Activated CD8-positive, alpha-beta T cell treated with anti-CD3 and anti-CD28 coated beads, Interleukin-2, amount 10 ng/mL, durations not matched to agents 7 days and 5 days (primary cell): ENCODE measurements around the gene HMMR. TPM values are rescaled to one million over a fixed set of nuclear protein-coding genes. Genes with fewer than 3 reads are reported as not detected.
"Not testable (repeated sequence)": the region's sequence is repeated elsewhere in the genome, so short reads cannot be mapped to it uniquely, and the experiment has no call there.

ENCODE experiments used
- ATAC-seq: fragments of 150-1000 bp; cut with Tn5 transposase; one replicate; pipeline ENCODE4 v1.10.0; 2021; ENCODE audit warnings: moderate library complexity
- CTCF ChIA-PET: fragments of 350-600 bp; sonication (Branson Sonifier 250); formaldehyde crosslinking; loops from one replicate; lab custom pipeline; 2021; ENCODE audit warnings: antibody characterized with exemption; lab: Charles Lee
- POLR2A ChIA-PET: fragments of 350-600 bp; sonication (Branson Sonifier 250); formaldehyde crosslinking; loops from one replicate; lab custom pipeline; 2021; ENCODE audit warnings: antibody characterized with exemption; lab: Charles Lee
- DNase-seq: peaks from one replicate; pipeline ENCODE4 v3.0.0-alpha.2; 2020
- H3K27ac Mint-ChIP-seq: one replicate; pipeline ENCODE4 v1.8.0; 2021; ENCODE audit warnings: mild to moderate bottlenecking, mixed read lengths
- H3K27me3 Mint-ChIP-seq: one replicate; pipeline ENCODE4 v1.8.0; 2021; ENCODE audit warnings: low read depth, mixed read lengths
- H3K36me3 Mint-ChIP-seq: one replicate; pipeline ENCODE4 v1.8.0; 2021; ENCODE audit warnings: low read depth, mixed read lengths
- H3K4me1 Mint-ChIP-seq: one replicate; pipeline ENCODE4 v1.8.0; 2021; ENCODE audit warnings: low read depth, mixed read lengths
- H3K4me3 Mint-ChIP-seq: one replicate; pipeline ENCODE4 v1.8.0; 2021; ENCODE audit warnings: mild to moderate bottlenecking, mixed read lengths
- H3K9me3 Mint-ChIP-seq: one replicate; pipeline ENCODE4 v1.8.0; 2022; ENCODE audit warnings: mixed read lengths; ENCODE audit not compliant: insufficient read depth
- total RNA-seq, 2 experiments: library from RNA; stranded (reverse); gene quantifications; one replicate each; pipeline ENCODE4 v1.2.3, GENCODE V29; 2021

Gene HMMR, protein sequence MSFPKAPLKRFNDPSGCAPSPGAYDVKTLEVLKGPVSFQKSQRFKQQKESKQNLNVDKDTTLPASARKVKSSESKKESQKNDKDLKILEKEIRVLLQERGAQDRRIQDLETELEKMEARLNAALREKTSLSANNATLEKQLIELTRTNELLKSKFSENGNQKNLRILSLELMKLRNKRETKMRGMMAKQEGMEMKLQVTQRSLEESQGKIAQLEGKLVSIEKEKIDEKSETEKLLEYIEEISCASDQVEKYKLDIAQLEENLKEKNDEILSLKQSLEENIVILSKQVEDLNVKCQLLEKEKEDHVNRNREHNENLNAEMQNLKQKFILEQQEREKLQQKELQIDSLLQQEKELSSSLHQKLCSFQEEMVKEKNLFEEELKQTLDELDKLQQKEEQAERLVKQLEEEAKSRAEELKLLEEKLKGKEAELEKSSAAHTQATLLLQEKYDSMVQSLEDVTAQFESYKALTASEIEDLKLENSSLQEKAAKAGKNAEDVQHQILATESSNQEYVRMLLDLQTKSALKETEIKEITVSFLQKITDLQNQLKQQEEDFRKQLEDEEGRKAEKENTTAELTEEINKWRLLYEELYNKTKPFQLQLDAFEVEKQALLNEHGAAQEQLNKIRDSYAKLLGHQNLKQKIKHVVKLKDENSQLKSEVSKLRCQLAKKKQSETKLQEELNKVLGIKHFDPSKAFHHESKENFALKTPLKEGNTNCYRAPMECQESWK
- 10 to 100 TPM; 85.8 to 87.7 TPM for total RNA-seq

DNA sequence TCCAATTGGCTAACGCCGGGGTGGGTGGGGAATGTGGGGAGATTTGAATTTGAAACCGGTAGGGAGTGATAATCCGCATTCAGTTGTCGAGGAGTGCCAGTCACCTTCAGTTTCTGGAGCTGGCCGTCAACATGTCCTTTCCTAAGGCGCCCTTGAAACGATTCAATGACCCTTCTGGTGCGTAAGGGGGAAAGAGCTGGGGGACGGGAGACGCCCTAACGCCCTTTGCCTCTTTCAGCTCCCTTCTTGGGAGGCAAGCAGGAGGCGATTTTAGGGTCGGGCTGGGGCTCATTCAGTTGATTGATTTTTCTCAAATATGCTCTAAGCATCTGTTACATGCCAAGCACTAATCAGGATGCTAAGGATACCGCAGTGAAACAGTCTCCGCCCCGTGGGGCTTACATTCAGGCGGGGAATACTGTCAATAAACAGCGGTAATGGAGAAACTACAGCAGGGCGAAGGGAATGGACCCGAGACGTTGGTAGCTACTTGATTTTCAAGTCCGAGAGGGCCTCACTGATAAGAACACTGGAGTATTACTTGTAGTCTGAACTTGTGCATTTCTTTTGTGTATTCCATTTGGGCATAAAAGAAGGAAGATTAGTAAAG lies at the start of gene HMMR:
Gene HMMR, plus strand, starts transcription at position 71 of the 610 bp plus-strand sequence. Its CDS starts 61 bp downstream, at position 132.
- H3K27me3 Mint-ChIP-seq = no peaks in the 10 kb centered on the region
- peaks cover 42% of the 10 kb centered on the region for H3K4me1 Mint-ChIP-seq
- H3K27ac Mint-ChIP-seq = peak within 1 kb of the TSS; percentile 100
- H3K9me3 Mint-ChIP-seq = no peaks in the 10 kb centered on the region
- peaks cover 47% of the 10 kb centered on the region for H3K36me3 Mint-ChIP-seq
- CTCF ChIA-PET = interaction anchor here (0.8 to 4.4 kb wide), 8 partner anchors 14 to 52 kb away, joined by 3 to 25 read pairs (median 12); partner anchors contain the start of genes CCNG1 and MAT2B
- DNase-seq (no peak), ATAC-seq (no peak)
- POLR2A ChIA-PET = interaction anchor here (1.0 to 7.9 kb wide), 13 partner anchors 8 to 55 kb away, joined by 3 to 185 read pairs (median 15); partner anchors contain the start of genes CCNG1 and MAT2B
- H3K4me3 Mint-ChIP-seq = peak within 1 kb of the TSS; percentile 96

DNA sequence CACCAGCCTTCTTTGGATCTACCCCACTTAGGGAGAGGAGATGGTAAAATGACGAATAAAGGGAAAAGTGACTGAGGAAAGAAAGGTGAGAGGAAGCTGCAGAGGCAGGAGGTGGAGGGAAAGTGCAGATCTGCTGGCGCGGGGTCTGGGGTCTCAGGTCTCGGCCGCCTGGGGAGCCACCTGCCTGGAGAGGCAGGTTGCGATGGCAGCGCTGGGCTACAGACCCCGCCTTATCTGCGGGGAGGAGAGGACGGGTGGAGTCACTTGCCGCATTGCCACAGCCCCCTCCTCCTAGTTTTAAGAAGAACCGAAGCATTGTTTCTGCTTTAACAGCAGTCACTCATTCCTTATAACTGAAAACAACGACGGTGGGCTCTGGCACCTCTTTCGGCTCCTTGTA lies 44.8 kb upstream of the HMMR start:
- H3K27ac Mint-ChIP-seq, POLR2A ChIA-PET, H3K4me1 Mint-ChIP-seq, H3K36me3 Mint-ChIP-seq, H3K4me3 Mint-ChIP-seq, H3K9me3 Mint-ChIP-seq, CTCF ChIA-PET, ATAC-seq, DNase-seq: not testable (repeated sequence)
- peaks cover 15% of the 10 kb centered on the region for H3K27me3 Mint-ChIP-seq

DNA sequence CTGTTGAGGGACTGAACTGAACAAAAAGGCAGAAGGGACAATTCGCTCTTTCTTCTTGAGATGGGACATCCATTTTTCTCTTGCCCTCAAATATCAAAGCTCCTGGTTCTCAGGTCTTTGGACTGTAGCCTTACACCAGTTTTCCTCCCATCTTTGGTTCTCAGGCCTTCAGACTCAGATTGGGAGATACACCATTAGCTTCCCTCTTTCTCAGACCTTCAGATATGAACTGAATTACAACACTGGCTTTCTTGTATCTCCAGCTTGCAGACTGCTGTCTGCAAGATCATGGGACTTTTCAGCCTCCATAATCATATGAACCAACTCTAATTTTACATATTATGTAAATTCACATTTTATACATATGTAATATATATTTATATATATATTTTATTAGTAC lies 35.6 kb upstream of the HMMR start:
- Mint-ChIP-seq H3K9me3 (no peaks in the 10 kb centered on the region), H3K36me3 (no peaks in the 10 kb centered on the region), H3K27ac (no peak overlapping the region), H3K27me3 (peaks cover 10% of the 10 kb centered on the region), H3K4me1 (no peaks in the 10 kb centered on the region), H3K4me3 (no peak overlapping the region)
- ATAC-seq = no peak
- POLR2A ChIA-PET = interaction anchor here (0.7 kb wide), 1 partner anchor 13 kb away, joined by 3 read pairs; no protein-coding TSS in a partner anchor
- no peak for DNase-seq
- CTCF ChIA-PET = interaction anchor here (1.3 kb wide), 1 partner anchor 16 kb away, joined by 6 read pairs; no protein-coding TSS in a partner anchor

DNA sequence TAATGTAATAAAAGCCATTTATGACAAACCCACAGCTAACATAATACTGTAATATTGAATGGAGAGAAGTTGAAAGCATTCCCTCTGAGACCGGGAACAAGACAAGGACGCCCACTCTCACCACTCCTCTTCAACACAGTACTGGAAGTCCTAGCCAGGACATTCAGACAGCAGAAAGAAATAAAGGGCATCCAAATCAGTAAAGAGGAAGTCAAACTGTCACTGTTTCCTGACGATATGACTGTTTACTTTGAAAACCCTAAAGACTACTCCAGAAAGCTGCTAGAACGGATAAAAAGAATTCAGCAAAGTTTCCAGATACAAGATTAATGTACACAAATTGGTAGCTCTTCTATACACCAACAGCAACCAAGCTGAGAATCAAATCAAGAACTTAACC lies 34.3 kb upstream of the HMMR start:
- CTCF ChIA-PET = interaction anchor here (2.0 kb wide), 1 partner anchor 18 kb away, joined by 6 read pairs; no protein-coding TSS in a partner anchor
- H3K9me3 Mint-ChIP-seq, POLR2A ChIA-PET, ATAC-seq, H3K27me3 Mint-ChIP-seq, DNase-seq, H3K4me3 Mint-ChIP-seq, H3K4me1 Mint-ChIP-seq, H3K36me3 Mint-ChIP-seq, H3K27ac Mint-ChIP-seq: not testable (repeated sequence)

DNA sequence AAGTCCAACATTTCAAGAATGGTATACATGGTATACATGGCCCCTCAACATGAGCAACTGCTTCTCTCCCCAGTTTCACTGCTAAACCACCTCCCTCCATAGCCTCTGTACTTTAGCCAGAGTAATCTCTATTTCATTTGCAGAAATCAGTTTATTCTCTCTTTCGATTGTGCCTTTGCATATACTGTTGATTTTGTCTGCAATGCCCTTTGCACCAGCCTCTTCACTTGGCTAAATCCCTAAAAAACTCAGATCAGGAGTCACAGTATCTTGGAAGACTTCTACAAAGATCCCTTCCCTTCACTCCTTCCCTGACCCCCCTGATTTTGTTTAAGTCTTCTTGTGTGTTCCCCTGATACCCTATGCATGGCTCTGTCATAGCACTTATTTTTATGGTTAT lies 27.9 kb upstream of the HMMR start:
- POLR2A ChIA-PET = no interaction called here

DNA sequence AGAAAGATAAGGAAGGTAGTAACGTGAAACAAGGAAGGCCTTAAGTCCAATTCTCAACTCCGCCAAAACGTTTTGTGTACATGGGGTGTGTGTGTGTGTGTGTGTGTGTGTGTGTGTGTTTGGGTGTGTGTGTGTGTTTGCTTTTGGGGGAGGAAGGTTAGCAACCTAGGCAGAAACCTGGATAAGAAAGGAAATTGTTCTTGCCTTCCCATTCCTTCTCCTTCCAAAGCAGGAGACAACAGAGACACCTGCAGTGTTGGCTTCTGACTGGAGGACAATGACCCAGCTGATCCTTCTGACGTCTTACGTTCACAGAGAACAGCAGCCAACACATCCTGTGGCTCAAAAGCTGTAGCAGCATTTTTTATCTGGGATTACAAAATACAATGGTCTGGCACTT lies 27.2 kb upstream of the HMMR start:
- DNase-seq (no peak), ATAC-seq (no peak)
- no peak overlapping the region for H3K4me3 Mint-ChIP-seq
- H3K36me3 Mint-ChIP-seq = peaks cover 3% of the 10 kb centered on the region
- H3K4me1 Mint-ChIP-seq = peaks cover 17% of the 10 kb centered on the region
- ChIA-PET POLR2A (interaction anchor here (1.2 kb wide), 2 partner anchors 25 to 27 kb away, joined by 3 read pairs; partner anchors contain the start of genes HMMR and NUDCD2), CTCF (interaction anchor here (1.5 kb wide), 1 partner anchor 25 kb away, joined by 6 read pairs; no protein-coding TSS in a partner anchor)
- H3K27ac Mint-ChIP-seq = no peak overlapping the region
- H3K27me3 Mint-ChIP-seq = peaks cover 18% of the 10 kb centered on the region
- H3K9me3 Mint-ChIP-seq = no peaks in the 10 kb centered on the region

More for the DNA sequence above, 27.9 kb upstream of the HMMR start:
- Mint-ChIP-seq H3K27ac (no peak overlapping the region), H3K27me3 (peaks cover 18% of the 10 kb centered on the region), H3K36me3 (no peaks in the 10 kb centered on the region), H3K4me1 (peaks cover 14% of the 10 kb centered on the region), H3K4me3 (no peak overlapping the region), H3K9me3 (no peaks in the 10 kb centered on the region)
- ATAC-seq (no peak), DNase-seq (no peak)
- CTCF ChIA-PET = no interaction called here

DNA sequence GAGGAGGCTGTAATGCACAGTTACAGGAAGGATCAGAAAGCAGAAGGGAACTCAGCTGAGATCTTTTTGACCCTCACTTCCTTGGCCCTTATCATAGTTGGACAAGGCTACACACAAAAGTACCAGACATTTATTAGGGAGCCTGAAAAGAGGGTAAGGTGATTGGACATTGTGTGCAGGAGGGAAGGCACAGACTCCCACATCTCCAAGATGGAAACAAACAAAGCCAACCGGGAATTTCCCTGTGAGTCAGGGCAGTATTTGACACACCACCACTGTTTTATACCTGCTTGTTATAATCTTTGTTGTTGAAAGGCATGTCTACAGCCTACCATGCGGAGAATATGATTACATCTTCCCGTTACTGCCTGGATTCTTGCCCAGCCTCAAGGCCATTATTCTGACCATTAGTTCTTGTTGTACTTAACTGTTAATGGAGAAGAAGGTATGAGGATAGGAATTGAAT lies 26.0 kb upstream of the HMMR start:
- DNase-seq = no peak

DNA sequence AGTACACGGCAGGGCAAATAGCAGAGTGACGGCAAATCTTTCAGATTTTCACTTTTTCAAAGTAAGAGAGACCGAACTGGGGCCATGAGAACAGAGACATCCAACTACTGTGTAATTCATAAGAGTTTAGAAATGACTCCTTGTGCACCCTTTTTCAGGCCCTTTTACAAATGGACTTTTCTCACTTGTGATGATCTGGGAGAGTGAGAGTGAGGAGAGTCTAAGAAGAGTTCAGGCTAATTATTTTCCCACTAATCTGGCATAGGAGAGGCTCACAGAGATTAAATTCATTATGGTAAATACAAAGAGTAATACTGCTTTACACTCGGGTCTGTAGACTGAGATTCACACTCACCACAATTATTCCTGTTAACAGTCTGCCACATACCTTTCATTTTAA lies 23.9 kb upstream of the HMMR start:
- DNase-seq (no peak), ATAC-seq (no peak)
- CTCF ChIA-PET = no interaction called here
- Mint-ChIP-seq H3K36me3 (peaks cover 25% of the 10 kb centered on the region), H3K27me3 (peaks cover 17% of the 10 kb centered on the region), H3K9me3 (no peaks in the 10 kb centered on the region), H3K27ac (peak overlapping the region; percentile 88), H3K4me1 (peaks cover 47% of the 10 kb centered on the region), H3K4me3 (peak overlapping the region; percentile 89)
- POLR2A ChIA-PET = no interaction called here

More for the DNA sequence above, 26.0 kb upstream of the HMMR start:
- Mint-ChIP-seq H3K27ac (no peak overlapping the region), H3K27me3 (peaks cover 18% of the 10 kb centered on the region), H3K9me3 (no peaks in the 10 kb centered on the region), H3K4me1 (peaks cover 29% of the 10 kb centered on the region), H3K36me3 (peaks cover 9% of the 10 kb centered on the region), H3K4me3 (no peak overlapping the region)
- POLR2A ChIA-PET = interaction anchor here (1.2 kb wide), 1 partner anchor 24 kb away, joined by 3 read pairs; no protein-coding TSS in a partner anchor
- no peak for ATAC-seq
- CTCF ChIA-PET = interaction anchor here (1.5 kb wide), 1 partner anchor 26 kb away, joined by 6 read pairs; no protein-coding TSS in a partner anchor

DNA sequence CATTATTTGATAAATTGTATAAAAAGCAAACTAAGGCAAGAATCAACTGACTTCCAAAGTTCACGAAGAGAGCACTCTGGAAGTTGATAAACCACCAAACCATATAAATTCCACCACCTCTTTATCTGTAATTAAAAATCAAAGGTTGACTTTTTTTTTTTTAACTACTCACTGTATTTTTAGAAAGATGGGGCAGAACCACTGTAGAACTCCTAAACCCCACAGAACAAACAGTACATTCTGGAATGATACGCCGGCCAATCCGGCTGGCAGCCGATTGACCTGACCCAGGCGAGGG lies 23.5 kb upstream of the HMMR start:
- no peaks in the 10 kb centered on the region for H3K9me3 Mint-ChIP-seq
- peaks cover 12% of the 10 kb centered on the region for H3K27me3 Mint-ChIP-seq
- CTCF ChIA-PET = interaction anchor here (1.8 to 3.4 kb wide), 2 partner anchors 22 to 28 kb away, joined by 7 to 17 read pairs; partner anchors contain the start of genes HMMR and NUDCD2
- peaks cover 26% of the 10 kb centered on the region for H3K36me3 Mint-ChIP-seq
- H3K4me3 Mint-ChIP-seq = peak overlapping the region; percentile 89
- DNase-seq (no peak), ATAC-seq (no peak)
- peaks cover 47% of the 10 kb centered on the region for H3K4me1 Mint-ChIP-seq
- H3K27ac Mint-ChIP-seq = peak overlapping the region; percentile 88
- POLR2A ChIA-PET = interaction anchor here (8.7 kb wide), 1 partner anchor 22 kb away, joined by 153 read pairs; the partner anchor contains the start of genes HMMR and NUDCD2

DNA sequence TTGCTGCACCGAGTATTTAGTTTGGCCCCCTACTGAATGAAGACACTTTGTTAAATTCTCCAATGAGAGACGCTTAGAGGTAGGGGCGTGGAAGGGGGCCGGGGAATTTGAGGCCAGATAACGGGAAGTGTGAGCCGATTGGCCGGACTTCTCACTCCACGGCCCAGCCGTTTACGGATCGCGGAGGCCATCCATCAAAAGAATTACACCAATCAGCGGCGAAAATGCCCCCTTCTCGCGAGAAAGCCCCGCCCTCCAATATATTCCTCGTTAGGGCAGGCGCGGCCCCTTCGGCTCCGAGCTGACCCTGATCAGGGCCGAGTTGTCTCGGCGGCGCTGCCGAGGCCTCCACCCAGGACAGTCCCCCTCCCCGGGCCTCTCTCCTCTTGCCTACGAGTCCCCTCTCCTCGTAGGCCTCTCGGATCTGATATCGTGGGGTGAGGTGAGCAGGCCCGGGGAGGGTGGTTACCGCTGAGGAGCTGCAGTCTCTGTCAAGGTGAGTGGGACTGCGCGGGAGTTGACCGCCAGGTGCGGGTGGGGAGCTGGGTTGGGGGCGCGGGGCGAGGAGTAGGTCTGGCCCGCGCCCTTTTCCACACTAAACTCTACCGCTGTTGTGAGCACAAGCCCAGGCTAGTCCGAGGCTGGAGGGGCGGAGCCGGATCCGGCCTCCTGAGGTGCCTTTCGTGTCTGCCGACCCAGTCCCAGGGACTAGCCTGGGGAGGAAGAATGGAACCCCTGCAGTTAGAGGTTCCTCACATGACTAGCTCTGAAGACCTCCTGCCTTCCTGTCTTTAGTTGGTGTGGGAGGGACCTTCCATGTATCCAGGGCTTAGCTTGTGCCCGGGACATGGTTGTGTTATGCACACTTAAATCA lies 22.9 kb upstream of the HMMR start, which contains the start of gene CCNG1:
Gene CCNG1, plus strand, starts transcription at position 287 of the 874 bp plus-strand sequence. CDS start 1,662 bp downstream, outside the sequence.
- POLR2A ChIA-PET = interaction anchor here (0.8 to 8.7 kb wide), 4 partner anchors 13 to 71 kb away, joined by 3 to 153 read pairs (median 4); partner anchors contain the start of genes HMMR and NUDCD2
- H3K9me3 Mint-ChIP-seq = no peaks in the 10 kb centered on the region
- H3K36me3 Mint-ChIP-seq = peaks cover 32% of the 10 kb centered on the region
- H3K27me3 Mint-ChIP-seq = peaks cover 8% of the 10 kb centered on the region
- ATAC-seq (peak; percentile 97), DNase-seq (peak; percentile 96)
- peak within 1 kb of the TSS; percentile 89 for H3K4me3 Mint-ChIP-seq
- H3K27ac Mint-ChIP-seq = peak within 1 kb of the TSS; percentile 88
- H3K4me1 Mint-ChIP-seq = peaks cover 47% of the 10 kb centered on the region
- CTCF ChIA-PET = interaction anchor here (0.9 to 3.4 kb wide), 4 partner anchors 11 to 31 kb away, joined by 3 to 17 read pairs (median 5); partner anchors contain the start of genes HMMR and NUDCD2
